Lower lobe of right lung (tissue), 2 donors: ENCODE results near the gene EN2. TPM values are rescaled to one million over a fixed set of nuclear protein-coding genes. Genes with fewer than 3 reads are reported as not detected.
A peak's percentile ranks its signal among the peaks of the same experiment; 100 is the strongest.

Source experiments
- ATAC-seq, 2 donors: fragments of 200-7000 bp; cut with Tn5 transposase; one replicate each; pipeline ENCODE4 v1.9.1; 2020 to 2022; ENCODE audit warnings: mild to moderate bottlenecking in 2 of 2, moderate library complexity in 2 of 2
- DNase-seq: peaks from one replicate; pipeline ENCODE4 v3.0.0-alpha.2; 2020
- H3K27ac ChIP-seq: fragments of 200-600 bp; one replicate; pipeline ENCODE4 v1.8.0; 2022
- H3K27me3 ChIP-seq: fragments of 200-600 bp; one replicate; pipeline ENCODE4 v1.8.0; 2022; ENCODE audit warnings: low read depth
- H3K36me3 ChIP-seq: fragments of 200-600 bp; one replicate; pipeline ENCODE4 v1.8.0; 2022; ENCODE audit warnings: mild to moderate bottlenecking
- H3K4me1 ChIP-seq: fragments of 200-600 bp; one replicate; pipeline ENCODE4 v1.8.0; 2022
- H3K4me3 ChIP-seq: fragments of 200-600 bp; one replicate; pipeline ENCODE4 v1.8.0; 2022; ENCODE audit warnings: mild to moderate bottlenecking
- H3K9me3 ChIP-seq: fragments of 200-600 bp; one replicate; pipeline ENCODE4 v1.8.0; 2022
- CTCF ChIP-seq: fragments of 200-600 bp; IDR thresholded peaks from one replicate; pipeline ENCODE4 v1.8.0; 2022; ENCODE audit warnings: antibody characterized with exemption, mild to moderate bottlenecking
- intact Hi-C: fragments of 100-400 bp; cut with DNase I; formaldehyde crosslinking; loops from one replicate; pipeline ENCODE4 v1.11.0; 2022
- total RNA-seq: library from RNA; stranded (reverse); fragmentation: NEBNext Ultra II Directional; extraction: Animal tissue kit (Norgen Biotek cat#: 25700); gene quantifications from one replicate; pipeline ENCODE4 v1.2.1, GENCODE V29; 2021
- donor health status: DM: no; HTN: yes; CAD: no; lungs with severe emphysema.

The EN2 gene
- total RNA-seq, 1 donor from 2014 or later = not detected

GRCh38 chr7:155418941-155419755, 38.8 kb upstream of the EN2 start:
- Histone ChIP-seq H3K4me1 (no peaks in the 10 kb centered on the region), H3K27me3 (peaks cover 33% of the 10 kb centered on the region), H3K36me3 (no peaks in the 10 kb centered on the region), H3K27ac (no peak overlapping the region), H3K4me3 (no peak overlapping the region), H3K9me3 (no peaks in the 10 kb centered on the region)
- ATAC-seq (no peak), DNase-seq (no peak)
- no peak for TF ChIP-seq CTCF
- intact Hi-C loops = no loop called here

- Histone ChIP-seq H3K4me3 (no peak overlapping the region), H3K4me1 (no peaks in the 10 kb centered on the region), H3K36me3 (no peaks in the 10 kb centered on the region), H3K27ac (no peak overlapping the region), H3K27me3 (peaks cover 39% of the 10 kb centered on the region), H3K9me3 (no peaks in the 10 kb centered on the region)
- intact Hi-C loops = no loop called here
- no peak for DNase-seq
- TF ChIP-seq CTCF = no peak
- ATAC-seq = no peak
Observed at GRCh38 chr7:155420116-155420515, 37.8 kb upstream of the EN2 start.

GRCh38 chr7:155422151-155422550, 35.8 kb upstream of the EN2 start:
- Histone ChIP-seq H3K27ac (no peak overlapping the region), H3K4me3 (no peak overlapping the region), H3K27me3 (peaks cover 43% of the 10 kb centered on the region), H3K36me3 (no peaks in the 10 kb centered on the region), H3K4me1 (no peaks in the 10 kb centered on the region), H3K9me3 (no peaks in the 10 kb centered on the region)
- no peak for TF ChIP-seq CTCF
- intact Hi-C loops = no loop called here
- ATAC-seq = no peak
- no peak for DNase-seq

GRCh38 chr7:155422599-155423336, 35.2 kb upstream of the EN2 start:
- ATAC-seq (no peak), DNase-seq (peak; percentile 20)
- intact Hi-C loops = no loop called here
- Histone ChIP-seq H3K4me3 (no peak overlapping the region), H3K27me3 (peaks cover 39% of the 10 kb centered on the region), H3K27ac (no peak overlapping the region), H3K36me3 (no peaks in the 10 kb centered on the region), H3K9me3 (no peaks in the 10 kb centered on the region), H3K4me1 (no peaks in the 10 kb centered on the region)
- TF ChIP-seq CTCF = no peak

GRCh38 chr7:155423337-155424285, 34.3 kb upstream of the EN2 start:
- TF ChIP-seq CTCF = no peak
- Histone ChIP-seq H3K27me3 (peaks cover 39% of the 10 kb centered on the region), H3K27ac (no peak overlapping the region), H3K36me3 (no peaks in the 10 kb centered on the region), H3K4me1 (no peaks in the 10 kb centered on the region), H3K4me3 (no peak overlapping the region), H3K9me3 (no peaks in the 10 kb centered on the region)
- DNase-seq (peak; percentile 27), ATAC-seq (no peak)
- intact Hi-C loops = no loop called here
